HK-2 (cell line): ENCODE data around the gene CRLF2.
"Not testable (repeated sequence)": the region's sequence is repeated elsewhere in the genome, so short reads cannot be mapped to it uniquely, and the experiment has no call there.

Experiments
- DNase-seq: peaks from one replicate; pipeline ENCODE4 v3.0.0-alpha.2; 2018; ENCODE audit not compliant: unreplicated experiment

Gene CRLF2

DNA sequence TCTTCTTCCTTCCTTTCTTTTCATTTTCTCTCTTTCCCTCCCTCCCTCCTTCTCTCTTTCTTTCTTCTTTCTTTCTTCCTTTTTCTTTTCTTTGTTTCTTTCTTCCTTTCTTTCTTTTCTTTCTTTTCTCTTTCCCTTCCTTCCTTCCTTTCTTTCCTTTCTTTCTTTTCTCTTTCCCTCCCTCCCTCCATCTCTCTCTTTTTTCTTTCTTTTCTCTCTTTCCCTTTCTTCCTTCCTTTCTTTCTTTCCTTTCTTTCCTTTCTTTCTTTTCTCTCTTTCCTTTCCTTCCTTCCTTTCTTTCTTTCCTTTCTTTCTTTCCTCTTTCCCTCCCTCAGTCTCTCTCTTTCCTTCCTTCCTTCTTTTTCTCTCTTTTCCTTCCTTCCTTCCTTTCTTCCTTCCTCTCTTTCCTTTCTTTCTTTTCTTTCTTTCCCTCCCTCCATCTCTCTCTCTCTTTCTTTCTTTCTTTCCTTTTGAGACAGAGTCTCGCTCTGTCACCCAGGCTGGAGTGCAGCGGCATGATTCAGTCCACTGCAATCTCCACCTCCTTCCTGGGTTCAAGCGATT is 44.4 kb downstream of the CRLF2 start:
- no peak for DNase-seq

- DNase-seq, result no peak
Measured at GRCh38 chrX:1167466-1167865, 45.0 kb downstream of the CRLF2 start.

- no peak for DNase-seq
Measured at GRCh38 chrX:1165535-1166196, 46.8 kb downstream of the CRLF2 start.

DNA sequence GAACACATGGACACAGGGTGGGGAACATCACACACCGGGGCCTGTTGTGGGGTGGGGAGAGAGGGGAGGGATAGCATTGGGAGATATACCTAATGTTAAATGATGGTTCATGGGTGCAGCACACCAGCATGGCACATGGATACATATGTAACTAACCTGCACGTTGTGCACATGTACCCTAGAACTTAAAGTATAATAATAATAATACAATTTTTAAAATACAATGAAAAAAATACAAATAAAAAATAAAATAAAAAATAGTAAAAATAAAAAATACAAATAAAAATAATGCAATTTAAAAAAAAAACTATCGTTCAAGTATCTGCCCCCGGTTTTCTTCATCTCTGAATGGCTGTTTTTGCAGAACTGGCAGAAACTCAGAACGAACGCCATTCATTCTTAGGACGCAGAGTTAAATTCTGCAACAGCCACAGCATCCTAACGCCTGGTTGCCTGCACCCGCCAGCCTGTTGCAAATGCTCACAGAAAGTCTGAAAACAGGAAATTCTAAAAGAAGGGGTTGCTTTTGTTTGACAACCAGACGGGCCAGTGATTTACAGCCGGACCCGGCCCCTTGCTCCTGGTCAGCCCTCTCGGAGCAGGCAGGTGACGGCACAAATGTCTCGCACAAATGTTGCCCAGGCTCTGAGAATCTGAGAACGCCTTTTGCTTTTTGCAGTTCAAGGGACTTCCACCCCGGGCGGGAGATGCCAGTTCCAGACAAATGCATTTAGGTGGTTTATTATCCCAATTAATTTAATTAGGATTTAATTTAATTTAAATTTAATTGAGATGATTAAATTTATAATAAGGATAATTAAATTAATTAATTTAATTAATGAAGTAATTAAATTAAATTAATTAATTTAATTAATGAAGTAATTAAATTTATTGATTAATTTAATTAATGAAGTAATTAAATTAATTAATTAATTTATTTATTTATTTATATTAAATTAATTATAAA is 47.8 kb downstream of the CRLF2 start:
- no peak for DNase-seq

DNA sequence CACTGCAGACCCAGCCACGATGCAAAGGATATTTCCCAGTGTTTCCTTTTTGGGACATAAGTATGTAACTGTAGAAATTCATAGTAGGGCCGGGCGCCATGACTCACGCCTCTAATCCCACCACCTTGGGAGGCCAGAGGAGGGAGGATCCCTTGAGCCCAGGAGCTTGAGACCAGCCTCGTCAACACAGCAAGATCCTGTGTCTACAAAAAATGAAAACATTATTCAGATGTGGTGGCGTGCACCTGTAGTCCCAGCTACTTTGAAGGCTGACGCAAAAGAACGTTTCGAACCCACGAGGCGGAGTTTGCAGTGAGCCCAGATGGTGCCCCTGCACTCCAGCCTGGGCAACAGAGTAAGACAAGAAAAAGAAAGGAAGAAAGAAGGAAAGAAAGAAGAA is 49.2 kb downstream of the CRLF2 start:
- DNase-seq, result no peak

GRCh38 chrX:1162119-1162916 is 50.1 kb downstream of the CRLF2 start:
- DNase-seq, result no peak

DNA sequence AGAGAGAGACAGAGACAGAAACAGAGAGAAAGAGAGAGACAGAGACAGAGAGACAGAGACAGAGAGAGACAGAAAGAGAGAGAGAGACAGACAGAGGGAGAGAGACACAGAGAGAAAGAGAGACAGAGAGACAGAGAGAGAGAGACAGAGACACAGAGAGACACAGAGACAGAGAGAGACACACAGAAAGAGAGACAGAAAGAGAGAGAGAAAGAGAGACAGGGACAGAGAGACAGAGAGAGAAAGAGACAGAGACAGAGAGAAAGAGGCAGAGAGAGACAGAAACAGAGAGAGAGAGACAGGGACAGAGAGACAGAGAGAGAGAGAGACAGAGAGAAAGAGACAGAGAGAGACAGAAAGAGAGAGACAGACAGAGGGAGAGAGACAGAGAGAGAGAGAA is 52.9 kb downstream of the CRLF2 start:
- DNase-seq, result no peak

DNA sequence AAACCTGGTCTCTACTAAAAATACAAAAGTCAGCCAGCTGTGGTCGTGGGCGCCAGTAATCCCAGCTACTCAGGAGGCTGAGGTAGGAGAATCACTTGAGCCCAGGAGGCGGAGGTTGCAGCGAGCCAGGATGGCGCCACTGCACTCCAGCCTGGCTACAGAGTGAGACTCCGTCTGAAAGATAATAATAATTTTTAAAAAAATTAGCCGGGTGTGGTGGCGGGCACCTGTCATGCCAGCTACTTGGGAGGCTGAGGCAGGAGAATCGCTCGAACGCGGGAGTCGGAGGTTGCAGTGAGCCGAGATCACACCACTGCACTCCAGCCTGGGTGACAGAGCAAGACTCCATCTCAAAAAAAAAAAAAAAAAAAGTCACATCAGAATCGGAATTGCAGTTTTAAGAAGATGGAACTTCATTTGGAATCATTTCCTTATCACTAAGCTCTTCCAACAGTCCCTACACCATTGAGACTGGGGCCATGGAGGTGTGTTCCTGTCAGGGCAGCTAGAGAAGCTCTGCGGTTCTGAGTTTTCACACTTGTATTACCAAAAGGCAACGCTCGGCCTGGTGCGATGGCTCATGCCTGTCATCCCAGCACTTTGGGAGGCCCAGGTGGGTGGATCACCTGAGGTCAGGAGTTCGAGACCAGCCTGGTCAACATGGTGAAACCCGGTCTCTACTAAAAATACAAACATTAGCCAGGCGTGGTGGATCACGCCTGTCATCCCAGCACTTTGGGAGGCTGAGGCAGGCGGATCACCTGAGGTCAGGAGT is 55.6 kb downstream of the CRLF2 start:
- DNase-seq, result not testable (repeated sequence)

DNA sequence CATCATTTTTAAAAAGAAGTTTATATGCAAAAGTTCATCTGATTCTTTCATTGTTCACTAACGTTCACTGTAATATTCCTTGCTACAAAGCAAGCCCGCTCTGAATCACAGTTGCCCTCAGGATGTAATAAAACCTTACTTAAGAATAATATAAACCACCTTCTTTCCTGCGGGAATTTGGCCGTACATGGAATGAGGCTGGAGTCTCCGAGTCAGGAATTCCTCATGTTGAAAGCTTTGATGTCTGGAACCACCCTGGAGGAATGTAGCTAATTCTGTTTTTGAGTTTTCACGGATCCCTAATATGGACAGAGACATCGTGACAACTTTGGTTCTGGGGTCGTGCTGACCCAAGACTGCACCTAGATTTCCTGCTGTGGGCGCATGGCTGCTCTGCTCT is 58.5 kb downstream of the CRLF2 start:
- no peak for DNase-seq

GRCh38 chrX:1152090-1152489 is 60.4 kb downstream of the CRLF2 start:
- DNase-seq, result no peak

- DNase-seq, result no peak
Measured at GRCh38 chrX:1151378-1152077, 60.9 kb downstream of the CRLF2 start.

DNA sequence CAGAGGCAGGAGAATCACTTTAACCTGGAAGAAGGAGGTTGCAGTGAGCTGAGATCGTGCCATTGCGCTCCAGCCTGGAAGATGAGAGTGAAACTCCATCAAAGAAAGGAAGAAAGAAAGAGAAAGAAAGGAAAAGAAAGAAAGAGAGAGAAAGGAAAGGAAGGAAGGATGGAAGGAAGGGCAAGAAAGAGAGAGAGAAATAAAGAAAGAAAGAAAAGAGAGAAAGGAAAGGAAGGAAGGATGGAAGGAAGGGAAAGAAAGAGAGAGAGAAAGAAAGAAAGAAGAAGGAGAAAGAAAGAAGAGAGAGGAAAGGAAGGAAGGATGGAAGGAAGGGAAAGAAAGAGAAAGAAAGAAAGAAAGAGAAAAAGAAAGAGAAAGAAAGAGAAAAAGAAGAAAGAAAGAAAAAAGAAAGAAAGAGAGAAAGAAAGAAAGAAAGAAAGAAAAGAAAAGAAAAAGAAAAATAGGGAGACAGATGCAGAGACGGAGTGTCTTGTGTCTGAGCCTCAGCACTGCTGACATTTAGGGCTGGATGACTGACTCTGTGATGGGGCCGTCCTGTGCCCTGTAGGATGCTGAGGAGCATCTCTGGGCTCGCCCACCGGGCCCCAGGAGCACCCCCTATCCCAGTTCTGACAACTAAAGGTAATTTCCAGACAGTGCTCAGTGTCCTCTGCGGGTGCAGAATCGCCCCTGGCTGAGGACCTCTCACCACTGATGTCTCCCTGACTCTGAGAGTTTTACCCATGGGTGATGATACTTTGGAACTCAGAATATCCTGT is 61.7 kb downstream of the CRLF2 start:
- no peak for DNase-seq

GRCh38 chrX:1147611-1148515 is 64.6 kb downstream of the CRLF2 start:
- DNase-seq, result no peak

DNA sequence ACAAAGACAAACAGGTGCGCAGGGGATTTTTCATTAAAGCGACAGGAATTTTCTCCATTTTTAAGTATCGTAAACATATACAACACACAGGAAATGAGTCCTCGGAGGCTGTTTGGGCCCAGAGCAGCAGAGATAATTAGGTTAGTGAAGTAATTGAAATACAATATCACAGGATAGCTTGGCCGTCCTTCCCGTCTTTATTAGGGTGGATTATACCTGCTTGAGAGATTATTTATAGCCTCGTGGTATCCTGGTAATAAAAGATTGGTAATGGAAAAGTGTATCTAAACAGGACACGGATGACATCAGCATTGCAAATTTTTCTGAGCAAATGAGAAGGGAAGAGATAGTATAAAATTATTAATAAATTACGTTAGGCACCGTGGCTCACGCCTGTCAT is 68.2 kb downstream of the CRLF2 start:
- DNase-seq, result no peak
